Duodenal mucosa (tissue), 2 donors: ENCODE results near the gene PAPOLA.

Experiments
- H3K27ac ChIP-seq: one replicate; pipeline ENCODE4 v1.7.0; 2013; ENCODE audit warnings: low read depth, low read length
- H3K27me3 ChIP-seq, 2 donors: one replicate each; pipeline ENCODE4 v1.7.0; 2013; ENCODE audit warnings: low read length in 2 of 2, control low read depth in 1 of 2; ENCODE audit not compliant: insufficient read depth in 2 of 2, control insufficient read depth in 1 of 2
- H3K36me3 ChIP-seq, 2 donors: one replicate each; pipeline ENCODE4 v1.7.0; 2013; ENCODE audit warnings: low read length in 2 of 2, control low read depth in 1 of 2; ENCODE audit not compliant: insufficient read depth in 2 of 2, control insufficient read depth in 1 of 2
- H3K4me1 ChIP-seq, 2 donors: one replicate each; pipeline ENCODE4 v1.7.0; 2013; ENCODE audit warnings: low read length in 2 of 2, control low read depth in 1 of 2; ENCODE audit not compliant: insufficient read depth in 2 of 2, control insufficient read depth in 1 of 2
- H3K4me3 ChIP-seq, 2 donors: one replicate each; pipeline ENCODE4 v1.7.0; 2013; ENCODE audit warnings: low read length in 2 of 2, low read depth in 1 of 2
- H3K9ac ChIP-seq, 2 donors: one replicate each; pipeline ENCODE4 v1.7.0; 2013; ENCODE audit warnings: low read length in 2 of 2, low read depth in 1 of 2
- H3K9me3 ChIP-seq, 2 donors: one replicate each; pipeline ENCODE4 v1.7.0; 2013; ENCODE audit warnings: low read length in 2 of 2, control low read depth in 1 of 2; ENCODE audit not compliant: control insufficient read depth in 1 of 2

The PAPOLA gene

DNA sequence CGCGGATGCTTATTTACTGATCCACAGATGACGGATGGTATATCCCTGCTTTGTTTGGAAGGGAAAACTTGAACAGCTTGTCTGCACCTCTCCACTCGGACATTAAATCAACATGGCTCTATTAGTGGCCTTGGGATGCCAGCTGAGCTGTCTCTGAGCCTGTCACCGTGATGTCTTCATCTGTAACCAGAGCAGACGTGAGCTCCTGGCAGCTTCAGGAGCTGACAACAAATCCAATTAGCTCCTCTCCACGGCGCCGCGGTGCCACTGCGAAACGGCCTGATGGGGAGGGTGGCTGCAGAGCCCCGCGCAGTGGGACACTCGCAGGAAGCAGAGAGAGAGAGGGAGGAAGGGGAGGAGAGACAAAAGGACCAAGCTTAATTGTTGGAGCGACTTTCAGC is 112.3 kb downstream of the PAPOLA start:
- H3K4me3 ChIP-seq = no peak overlapping the region
- H3K9me3 ChIP-seq = no peaks in the 10 kb centered on the region
- peaks cover 0 to 6% of the 10 kb centered on the region in 2 donors for H3K4me1 ChIP-seq
- peaks cover 0 to 8% of the 10 kb centered on the region in 2 donors for H3K27me3 ChIP-seq
- no peaks in the 10 kb centered on the region for H3K36me3 ChIP-seq
- H3K27ac ChIP-seq = no peak overlapping the region
- no peak overlapping the region for H3K9ac ChIP-seq

GRCh38 chr14:96616161-96616721 is 114.1 kb downstream of the PAPOLA start:
- H3K4me3 ChIP-seq = no peak overlapping the region
- H3K9me3 ChIP-seq = no peaks in the 10 kb centered on the region
- H3K27ac ChIP-seq = no peak overlapping the region
- H3K27me3 ChIP-seq = peaks cover 0 to 8% of the 10 kb centered on the region in 2 donors
- no peaks in the 10 kb centered on the region for H3K36me3 ChIP-seq
- no peak overlapping the region for H3K9ac ChIP-seq
- H3K4me1 ChIP-seq = peaks cover 0 to 6% of the 10 kb centered on the region in 2 donors
